Osteocyte (in vitro differentiated cells): ENCODE data around the gene PGS1. TPM values are rescaled to one million over a fixed set of nuclear protein-coding genes. Genes with fewer than 3 reads are reported as not detected.

Experiments used
- total RNA-seq: library from RNA; stranded (reverse); gene quantifications from 2 replicates; pipeline ENCODE4 v1.2.1, GENCODE V29; 2021

The PGS1 gene
- total RNA-seq, 1 donor from 2014 or later = 53.0 TPM

Other genes with a start within 250 kb of the PGS1 start
- gene TMC6, start 249.9 kb upstream of the PGS1 start, total RNA-seq = 31.2 and 32.6 TPM in 2 replicates
- 0.40 and 0.99 TPM in 2 replicates for gene TMC8, start 247.9 kb upstream of the PGS1 start, total RNA-seq
- not detected in 2 replicates for gene C17orf99, start 232.3 kb upstream of the PGS1 start, total RNA-seq
- gene SYNGR2, start 210.1 kb upstream of the PGS1 start, total RNA-seq = 43.2 and 48.6 TPM in 2 replicates
- 16.0 and 16.2 TPM in 2 replicates for gene TK1, start 191.6 kb upstream of the PGS1 start, total RNA-seq
- 33.7 and 35.1 TPM in 2 replicates for gene AFMID, start 191.3 kb upstream of the PGS1 start, total RNA-seq
- 11.9 and 12.3 TPM in 2 replicates for gene BIRC5, start 164.4 kb upstream of the PGS1 start, total RNA-seq
- not detected in 2 replicates for gene TMEM235, start 147.0 kb upstream of the PGS1 start, total RNA-seq
- gene SOCS3, start 18.6 kb upstream of the PGS1 start, total RNA-seq = 79.1 and 86.4 TPM in 2 replicates
- gene DNAH17, start 198.7 kb downstream of the PGS1 start, total RNA-seq = 0.52 and 0.54 TPM in 2 replicates